Motor neuron (in vitro differentiated cells): ENCODE data around the gene ZNF217. TPM values are rescaled to one million over a fixed set of nuclear protein-coding genes. Genes with fewer than 3 reads are reported as not detected.
"Not testable (repeated sequence)": the region's sequence is repeated elsewhere in the genome, so short reads cannot be mapped to it uniquely, and the experiment has no call there.

Experiments used
- ATAC-seq, 8 experiments: fragments of 200-7000 bp; cut with Tn5 transposase; replicated peaks in 6 of 8; 2 replicates each; pipeline ENCODE4 v1.8.0; 2021; ENCODE audit warnings: mild to moderate bottlenecking in 8 of 8, moderate library complexity in 8 of 8
- H3K27ac ChIP-seq, 2 donors: fragments of 250-450 bp; sonication (Bioruptor Pico); 2 replicates each; pipeline ENCODE4 v1.9.0; 2021; ENCODE audit warnings: antibody characterized with exemption in 2 of 2, mild to moderate bottlenecking in 2 of 2, moderate library complexity in 1 of 2
- H3K4me1 ChIP-seq, 2 donors: fragments of 250-450 bp; sonication (Bioruptor Pico); replicated peaks in 1 of 2; 2 replicates each; pipeline ENCODE4 v1.6.1; 2021; ENCODE audit warnings: antibody characterized with exemption in 2 of 2, mild to moderate bottlenecking in 2 of 2, moderate library complexity in 1 of 2
- H3K4me3 ChIP-seq, 5 donors: fragments of 250-450 bp; sonication (Bioruptor Pico); 2 replicates each; pipeline ENCODE4 v1.9.0; 2021; ENCODE audit warnings: antibody characterized with exemption in 5 of 5, mild to moderate bottlenecking in 5 of 5, moderate library complexity in 4 of 5
- WGBS, 10 experiments: fragments of 450-650 bp; shearing (Covaris generic); methylation state at CpG; one replicate each; pipeline ENCODE4 v1.0.0; 2022; 5-methylcytosine and 5-hydroxymethylcytosine counted together
- in situ Hi-C, 9 experiments: fragments of 400-800 bp; cut with MboI; loops; one replicate each; pipeline ENCODE4 v1.15.0; 2021; ENCODE audit warnings: low sequenced_read_pairs in 9 of 9, low pct_unique_long_range_greater_than_20kb in 2 of 9; ENCODE audit not compliant: unreplicated experiment in 9 of 9
- total RNA-seq, 8 experiments: library from RNA; unstranded; fragments of 300-600 nt; gene quantifications; 2 replicates each; pipeline versions ENCODE4 v1.2.3 to v1.2.4, GENCODE V29; 2022

ZNF217 gene
- total RNA-seq, 8 experiments from 2014 or later, result 5.2 to 51.5 (median 13.2) TPM

GRCh38 chr20:53592454-53592991 is 1.1 kb downstream of the ZNF217 start:
- Histone ChIP-seq H3K27ac (peak overlapping the region in 1 of 2 donors; percentile 84), H3K4me1 (peaks cover 14 to 40% of the 10 kb centered on the region in 2 donors), H3K4me3 (peak overlapping the region; percentile 51 to 65 (median 60))
- ATAC-seq, result peak in 3 of 8 experiments; percentile 19 to 29 (median 27)
- WGBS, 10 experiments, result 0% methylated on average over 2 to 3 of the region's 27 CpGs; no CpG with 5 or more reads in 8 of the 10 experiments
- in situ Hi-C loops, result loop anchor here (25.0 kb wide), 5 partner anchors 220 to 595 kb away; partner anchors contain the start of gene BCAS1 (in 4 of the 9)

DNA sequence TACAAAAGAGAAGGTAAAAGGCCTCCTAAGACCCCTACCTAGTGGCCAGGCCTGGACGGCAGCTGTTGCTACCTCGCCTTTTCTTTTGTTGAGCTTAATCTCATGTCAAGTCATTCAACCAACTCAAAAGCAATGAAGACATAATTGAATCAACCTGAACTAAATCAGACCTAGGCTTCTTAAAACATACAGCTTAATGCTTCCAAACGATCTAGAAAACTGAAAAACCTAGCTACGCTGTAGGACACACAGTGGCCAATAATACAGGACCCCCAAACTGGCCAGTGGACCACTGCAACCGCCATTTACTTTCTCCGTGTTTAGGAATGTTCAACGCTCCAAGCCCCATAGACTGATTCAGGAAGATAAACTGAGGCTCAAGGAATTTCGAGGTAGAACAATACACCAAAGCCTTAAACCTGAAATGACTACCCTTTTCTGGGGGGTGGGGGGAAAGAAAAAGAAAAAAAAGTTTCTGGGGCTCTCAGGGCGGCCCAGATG is 1.6 kb downstream of the ZNF217 start:
- in situ Hi-C loops, result loop anchor here (25.0 kb wide), 5 partner anchors 220 to 595 kb away; partner anchors contain the start of gene BCAS1 (in 4 of the 9)
- peak overlapping the region; percentile 11 to 65 (median 60) for H3K4me3 ChIP-seq
- ATAC-seq, result not testable (repeated sequence)
- 0 to 42% (median 10%) methylated on average over 1 to 6 of the region's 9 CpGs; no CpG with 5 or more reads in 5 of the 10 experiments for WGBS, 10 experiments
- peaks cover 15 to 42% of the 10 kb centered on the region in 2 donors for H3K4me1 ChIP-seq
- H3K27ac ChIP-seq, result peak overlapping the region in 1 of 2 donors; percentile 69

GRCh38 chr20:53591206-53591741 is 2.4 kb downstream of the ZNF217 start:
- Histone ChIP-seq H3K4me1 (peaks cover 16 to 37% of the 10 kb centered on the region in 2 donors), H3K4me3 (peak overlapping the region in 3 of 5 donors; percentile 60 to 65 (median 63))
- not testable (repeated sequence) for ATAC-seq, H3K27ac ChIP-seq
- in situ Hi-C loops, result loop anchor here (25.0 kb wide), 5 partner anchors 221 to 596 kb away; partner anchors contain the start of gene BCAS1 (in 4 of the 9)
- WGBS, 10 experiments, result 0 to 43% (median 12%) methylated on average over 1 to 4 of the region's 4 CpGs; no CpG with 5 or more reads in 2 of the 10 experiments

DNA sequence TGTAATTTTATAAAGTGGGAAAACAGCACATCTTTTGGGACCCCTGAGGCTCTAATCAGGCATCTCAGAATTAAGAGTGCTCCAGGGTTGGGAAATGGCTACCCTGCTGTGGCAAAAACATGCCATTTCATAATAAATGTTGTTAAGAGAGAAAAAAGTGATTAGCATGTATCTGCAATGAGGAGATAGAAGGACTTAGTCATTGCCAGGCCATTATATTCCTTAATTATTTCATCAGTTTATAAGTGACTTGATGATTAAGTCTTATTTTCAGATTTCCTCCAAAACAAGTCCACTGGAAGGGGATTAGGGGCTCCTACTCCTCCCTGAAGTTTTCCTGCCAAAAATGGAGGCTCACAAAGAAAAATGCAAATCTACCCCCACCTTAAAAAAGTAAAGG is 3.0 kb downstream of the ZNF217 start:
- peaks cover 22 to 31% of the 10 kb centered on the region in 2 donors for H3K4me1 ChIP-seq
- in situ Hi-C loops, result loop anchor here (25.0 kb wide), 5 partner anchors 222 to 597 kb away; partner anchors contain the start of gene BCAS1 (in 4 of the 9)
- not testable (repeated sequence) for H3K27ac ChIP-seq, H3K4me3 ChIP-seq, ATAC-seq

- in situ Hi-C loops, result loop anchor here (25.0 kb wide), 5 partner anchors 222 to 597 kb away; partner anchors contain the start of gene BCAS1 (in 4 of the 9)
- H3K4me1 ChIP-seq, result peaks cover 26% of the 10 kb centered on the region in 2 donors
- not testable (repeated sequence) for H3K27ac ChIP-seq, ATAC-seq, H3K4me3 ChIP-seq
- 0 to 80% (median 49%) methylated on average over 1 to 2 of the region's 2 CpGs; no CpG with 5 or more reads in 4 of the 10 experiments for WGBS, 10 experiments
These were observed 3.5 kb downstream of the ZNF217 start for GRCh38 chr20:53590122-53590521.

- WGBS, 10 experiments, result 0 to 20% (median 7%) methylated on average over 2 to 6 of the region's 12 CpGs; no CpG with 5 or more reads in 5 of the 10 experiments
- H3K4me1 ChIP-seq, result peaks cover 23 to 27% of the 10 kb centered on the region in 2 donors
- in situ Hi-C loops, result loop anchor here (25.0 kb wide), 5 partner anchors 223 to 598 kb away; partner anchors contain the start of gene BCAS1 (in 4 of the 9)
- peak overlapping the region in 1 of 2 donors; percentile 31 for H3K27ac ChIP-seq
- ATAC-seq, result not testable (repeated sequence)
- H3K4me3 ChIP-seq, result peak overlapping the region in 2 of 5 donors; percentile 12 to 24
These were observed 4.1 kb downstream of the ZNF217 start for GRCh38 chr20:53589321-53590065.

DNA sequence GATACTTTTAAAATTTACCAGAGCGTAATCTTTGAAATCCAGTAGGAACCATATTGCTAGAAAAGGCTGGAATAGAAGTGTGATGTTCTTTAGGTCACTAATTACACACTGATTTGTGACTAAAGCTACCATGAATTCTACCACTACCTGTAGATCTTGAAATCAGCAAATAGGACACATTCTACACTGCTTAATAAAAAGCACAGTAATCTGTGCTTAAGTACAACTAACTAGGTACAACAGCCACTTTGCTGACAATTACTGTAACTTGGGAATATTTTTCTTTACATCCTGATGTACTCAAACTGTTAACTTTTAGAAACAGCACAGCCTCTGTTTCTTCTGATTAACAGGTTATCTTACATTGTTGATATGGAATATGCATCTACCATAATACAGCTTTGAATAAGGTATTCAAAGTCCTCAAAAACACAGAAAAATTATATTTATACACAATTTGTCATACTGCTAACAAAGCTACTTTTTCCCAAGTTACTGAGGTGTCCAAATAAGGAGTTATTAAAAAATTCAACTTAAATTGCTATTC is 6.4 kb downstream of the ZNF217 start:
- in situ Hi-C loops, result loop anchor here (25.0 kb wide), 5 partner anchors 225 to 600 kb away; partner anchors contain the start of gene BCAS1 (in 4 of the 9)
- H3K4me3 ChIP-seq, ATAC-seq, H3K27ac ChIP-seq: not testable (repeated sequence)
- 100% methylated on average over 1 of the region's 1 CpG; no CpG with 5 or more reads in 6 of the 10 experiments for WGBS, 10 experiments
- peaks cover 27 to 40% of the 10 kb centered on the region in 2 donors for H3K4me1 ChIP-seq

DNA sequence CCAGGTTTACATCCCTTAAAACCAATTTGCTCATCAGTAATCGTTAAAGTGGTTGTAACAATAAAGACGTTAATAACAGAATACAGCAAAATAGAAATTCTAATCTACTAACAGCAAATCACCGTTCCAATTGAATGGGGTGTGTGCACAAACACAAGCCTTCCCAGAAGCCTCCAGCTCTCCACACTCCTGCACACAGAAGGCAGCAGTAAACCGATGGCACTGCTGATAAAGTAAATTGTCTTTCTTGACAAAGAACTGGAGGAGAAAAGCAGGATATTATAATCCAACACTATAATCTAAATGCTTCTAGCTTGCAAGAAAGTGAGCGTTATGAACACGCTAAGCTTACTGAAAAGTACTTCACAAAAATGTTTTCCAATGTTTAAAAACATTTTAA is 7.0 kb downstream of the ZNF217 start:
- Histone ChIP-seq H3K4me3 (no peak overlapping the region), H3K4me1 (peaks cover 27 to 40% of the 10 kb centered on the region in 2 donors), H3K27ac (no peak overlapping the region)
- in situ Hi-C loops, result loop anchor here (25.0 kb wide), 5 partner anchors 226 to 601 kb away; partner anchors contain the start of gene BCAS1 (in 4 of the 9)
- 21 to 78% (median 63%) methylated on average over 2 to 6 of the region's 6 CpGs; no CpG with 5 or more reads in 4 of the 10 experiments for WGBS, 10 experiments
- ATAC-seq, result peak in 1 of 8 experiments; percentile 18

DNA sequence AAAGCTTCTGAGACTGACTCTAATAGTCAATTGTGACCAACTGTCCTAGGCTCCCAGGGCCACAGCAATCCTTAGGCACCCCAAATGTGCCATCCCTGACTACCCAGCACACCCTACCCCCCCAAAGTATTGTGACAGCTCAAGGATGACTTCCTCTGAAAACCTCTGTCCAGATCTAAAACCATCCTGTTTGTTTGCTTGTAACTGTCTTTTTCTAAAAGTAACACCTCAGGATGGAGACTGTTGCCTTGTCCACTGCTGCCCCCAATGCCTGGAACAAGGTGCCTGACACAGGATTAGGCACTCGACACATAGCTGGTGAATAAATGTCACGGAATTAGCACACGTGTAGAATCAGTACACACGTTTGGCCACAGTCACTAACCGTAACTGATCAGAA is 7.7 kb downstream of the ZNF217 start:
- ATAC-seq, H3K27ac ChIP-seq, H3K4me3 ChIP-seq: not testable (repeated sequence)
- peaks cover 24 to 40% of the 10 kb centered on the region in 2 donors for H3K4me1 ChIP-seq
- WGBS, 10 experiments, result 84 to 100% (median 94%) methylated on average over 2 to 3 of the region's 5 CpGs; no CpG with 5 or more reads in 6 of the 10 experiments
- in situ Hi-C loops, result loop anchor here (25.0 kb wide), 5 partner anchors 226 to 601 kb away; partner anchors contain the start of gene BCAS1 (in 4 of the 9)

- H3K4me1 ChIP-seq, result peaks cover 23 to 43% of the 10 kb centered on the region in 2 donors
These were observed 8.6 kb downstream of the ZNF217 start for GRCh38 chr20:53585004-53585569.

GRCh38 chr20:53584550-53584913 is 9.1 kb downstream of the ZNF217 start:
- not testable (repeated sequence) for H3K27ac ChIP-seq, H3K4me3 ChIP-seq
- peaks cover 23 to 47% of the 10 kb centered on the region in 2 donors for H3K4me1 ChIP-seq
- WGBS, 10 experiments, result 0 to 100% (median 75%) methylated on average over 1 to 2 of the region's 3 CpGs; no CpG with 5 or more reads in 5 of the 10 experiments
- ATAC-seq, result peak in 1 of 8 experiments; percentile 12
- in situ Hi-C loops, result loop anchor here (25.0 kb wide), 5 partner anchors 228 to 603 kb away; partner anchors contain the start of gene BCAS1 (in 4 of the 9)

More at GRCh38 chr20:53585004-53585569, 8.6 kb downstream of the ZNF217 start:
- not testable (repeated sequence) for H3K27ac ChIP-seq, H3K4me3 ChIP-seq, ATAC-seq
- in situ Hi-C loops, result loop anchor here (25.0 kb wide), 5 partner anchors 227 to 602 kb away; partner anchors contain the start of gene BCAS1 (in 4 of the 9)
- WGBS, 10 experiments, result 63 to 100% (median 92%) methylated on average over 1 to 5 of the region's 6 CpGs
